CD4-positive, alpha-beta T cell treated with Interleukin-21 for 1 hour (primary cell): ENCODE results near the gene GC.
"Not testable (repeated sequence)": the region's sequence is repeated elsewhere in the genome, so short reads cannot be mapped to it uniquely, and the experiment has no call there.

Experiments used
- DNase-seq: peaks from one replicate; pipeline ENCODE4 v3.0.0-alpha.2; 2020

Gene GC

GRCh38 chr4:71783972-71784371 lies at the start of gene GC:
Gene GC (minus strand): TSS chr4:71784079. CDS start chr4:71784018, 61 bp downstream.
- no peak for DNase-seq

- no peak for DNase-seq
Observed at GRCh38 chr4:71833232-71833900, 49.5 kb upstream of the GC start.

GRCh38 chr4:71832049-71832448 lies 48.2 kb upstream of the GC start:
- no peak for DNase-seq

- DNase-seq, result no peak
Observed at GRCh38 chr4:71830497-71831190, 46.8 kb upstream of the GC start.

GRCh38 chr4:71828470-71828869 lies 44.6 kb upstream of the GC start:
- no peak for DNase-seq

GRCh38 chr4:71827826-71828225 lies 43.9 kb upstream of the GC start:
- DNase-seq, result no peak

- no peak for DNase-seq
Observed at GRCh38 chr4:71816676-71817303, 32.9 kb upstream of the GC start.

GRCh38 chr4:71814433-71814832 lies 30.6 kb upstream of the GC start:
- DNase-seq, result no peak

- not testable (repeated sequence) for DNase-seq
Observed at GRCh38 chr4:71809805-71810204, 25.9 kb upstream of the GC start.

- no peak for DNase-seq
Observed at GRCh38 chr4:71807469-71807868, 23.6 kb upstream of the GC start.

GRCh38 chr4:71805230-71805629 lies 21.4 kb upstream of the GC start:
- not testable (repeated sequence) for DNase-seq

GRCh38 chr4:71804017-71804697 lies 20.3 kb upstream of the GC start:
- not testable (repeated sequence) for DNase-seq

GRCh38 chr4:71785959-71786358 lies 2.1 kb upstream of the GC start:
- no peak for DNase-seq

- DNase-seq, result no peak
Observed at GRCh38 chr4:71784569-71785197, 804 bp upstream of the GC start.

- no peak for DNase-seq
Observed at GRCh38 chr4:71777891-71778290, 6.0 kb downstream of the GC start.

- no peak for DNase-seq
Observed at GRCh38 chr4:71775449-71775848, 8.4 kb downstream of the GC start.

- no peak for DNase-seq
Observed at GRCh38 chr4:71774136-71774535, 9.7 kb downstream of the GC start.

GRCh38 chr4:71773004-71773403 lies 10.9 kb downstream of the GC start:
- no peak for DNase-seq

GRCh38 chr4:71772592-71772991 lies 11.3 kb downstream of the GC start:
- DNase-seq, result no peak

GRCh38 chr4:71771613-71772012 lies 12.3 kb downstream of the GC start:
- DNase-seq, result no peak

- no peak for DNase-seq
Observed at GRCh38 chr4:71769434-71769833, 14.4 kb downstream of the GC start.

GRCh38 chr4:71768123-71768522 lies 15.8 kb downstream of the GC start:
- no peak for DNase-seq

GRCh38 chr4:71765821-71766383 lies 18.0 kb downstream of the GC start:
- DNase-seq, result no peak
